Neural cell (in vitro differentiated cells): ENCODE measurements around the gene PRDM11. TPM values are rescaled to one million over a fixed set of nuclear protein-coding genes. Genes with fewer than 3 reads are reported as not detected.

Experiments
- H2AFZ ChIP-seq: fragments of 200-600, 300-800 bp; sonication (generic), shearing (Covaris generic); 2 replicates; pipeline ENCODE4 v1.6.0; 2014; ENCODE audit warnings: low read depth, mild to moderate bottlenecking, antibody characterized with exemption, low read length, moderate library complexity
- H3F3A ChIP-seq: fragments of 200-600 bp; shearing (Covaris generic); 2 replicates; pipeline ENCODE4 v1.6.1; 2016; ENCODE audit warnings: mild to moderate bottlenecking, moderate library complexity, mixed read lengths, antibody characterized with exemption, low read length; ENCODE audit not compliant: insufficient read depth, poor library complexity, severe bottlenecking
- H3K27ac ChIP-seq: fragments of 200-600, 300-800 bp; sonication (generic), shearing (Covaris generic); 2 replicates; pipeline ENCODE4 v1.5.1; 2014; ENCODE audit warnings: mild to moderate bottlenecking, low read length, moderate library complexity
- H3K27me3 ChIP-seq: fragments of 300-800, 200-600 bp; sonication (generic), shearing (Covaris generic); 2 replicates; pipeline ENCODE4 v1.6.0; 2014; ENCODE audit warnings: mild to moderate bottlenecking, low read depth, low read length, moderate library complexity; ENCODE audit not compliant: insufficient read depth
- H3K36me3 ChIP-seq: fragments of 300-800, 200-600 bp; sonication (generic), shearing (Covaris generic); 2 replicates; pipeline ENCODE4 v1.5.1; 2014; ENCODE audit warnings: mild to moderate bottlenecking, antibody characterized with exemption, low read length, moderate library complexity; ENCODE audit not compliant: insufficient read depth
- H3K4me2 ChIP-seq: fragments of 300-800, 200-600 bp; sonication (generic), shearing (Covaris generic); 2 replicates; pipeline ENCODE4 v1.6.0; 2014; ENCODE audit warnings: mild to moderate bottlenecking, low read length
- H3K4me3 ChIP-seq: fragments of 300-800, 200-600 bp; sonication (generic), shearing (Covaris generic); 2 replicates; pipeline ENCODE4 v1.5.1; 2014; ENCODE audit warnings: mild to moderate bottlenecking, low read length, moderate library complexity
- H3K79me2 ChIP-seq: fragments of 200-600 bp; shearing (Covaris generic); replicated peaks from 2 replicates; pipeline ENCODE4 v1.6.0; 2014; ENCODE audit warnings: mild to moderate bottlenecking, low read length, moderate library complexity; ENCODE audit not compliant: insufficient read depth
- H3K9ac ChIP-seq: fragments of 300-800, 200-600 bp; sonication (generic), shearing (Covaris generic); 2 replicates; pipeline ENCODE4 v1.6.1; 2016; ENCODE audit warnings: mild to moderate bottlenecking, low read length, mixed read lengths
- H3K9me2 ChIP-seq: fragments of 200-600 bp; shearing (Covaris generic); 2 replicates; pipeline ENCODE4 v1.6.1; 2016; ENCODE audit warnings: mild to moderate bottlenecking, low read length, mixed read lengths; ENCODE audit not compliant: insufficient read depth
- H3K9me3 ChIP-seq: fragments of 200-600, 300-800 bp; sonication (generic), shearing (Covaris generic); 2 replicates; pipeline ENCODE4 v1.6.1; 2016; ENCODE audit warnings: mild to moderate bottlenecking, mixed run types, low read length, moderate library complexity, mixed read lengths
- H4K20me1 ChIP-seq: fragments of 200-600 bp; shearing (Covaris generic); 2 replicates; pipeline ENCODE4 v1.6.1; 2016; ENCODE audit warnings: mild to moderate bottlenecking, mixed run types; ENCODE audit not compliant: insufficient read depth
- EP300 ChIP-seq: fragments of 450-650 bp; conservative IDR thresholded peaks from 2 replicates; pipeline ENCODE4 v1.6.1; 2014; ENCODE audit warnings: antibody characterized with exemption, mild to moderate bottlenecking, moderate library complexity; ENCODE audit not compliant: poor library complexity, severe bottlenecking
- EZH2 ChIP-seq: fragments of 200-600, 300-800 bp; shearing (Covaris generic), sonication (generic); IDR thresholded peaks from 2 replicates; pipeline ENCODE4 v1.6.1; 2014; ENCODE audit warnings: antibody characterized with exemption, low read length, borderline replicate concordance, mild to moderate bottlenecking; ENCODE audit not compliant: insufficient read depth, poor library complexity, severe bottlenecking
- RAD21 ChIP-seq: fragments of 450-650 bp; conservative IDR thresholded peaks from 2 replicates; pipeline ENCODE4 v1.6.1; 2014; ENCODE audit warnings: antibody characterized with exemption, mild to moderate bottlenecking, moderate library complexity
- SMC3 ChIP-seq: fragments of 450-650 bp; conservative IDR thresholded peaks from 2 replicates; pipeline ENCODE4 v1.6.1; 2014; ENCODE audit warnings: antibody characterized with exemption, mild to moderate bottlenecking, moderate library complexity; ENCODE audit not compliant: poor library complexity
- polyA plus RNA-seq: library from polyadenylated mRNA; depleted of rRNA; stranded (reverse); fragments of >200 nt; gene quantifications from 2 replicates; pipeline ENCODE4 v1.2.3, GENCODE V29; 2014
- TF ChIP-seq, protein P1 (sequence below): IDR thresholded peaks from 2 replicates; pipeline ENCODE4 v1.6.1; 2012; ENCODE audit warnings: borderline replicate concordance
- TF ChIP-seq, protein P2 (sequence below): fragments of 450-650 bp; IDR thresholded peaks from 2 replicates; pipeline ENCODE4 v1.5.1; 2014; ENCODE audit warnings: antibody characterized with exemption, mild to moderate bottlenecking, moderate library complexity; ENCODE audit not compliant: poor library complexity, severe bottlenecking

The PRDM11 gene
- polyA plus RNA-seq, 1 donor from 2014 or later: 2.0 TPM

DNA sequence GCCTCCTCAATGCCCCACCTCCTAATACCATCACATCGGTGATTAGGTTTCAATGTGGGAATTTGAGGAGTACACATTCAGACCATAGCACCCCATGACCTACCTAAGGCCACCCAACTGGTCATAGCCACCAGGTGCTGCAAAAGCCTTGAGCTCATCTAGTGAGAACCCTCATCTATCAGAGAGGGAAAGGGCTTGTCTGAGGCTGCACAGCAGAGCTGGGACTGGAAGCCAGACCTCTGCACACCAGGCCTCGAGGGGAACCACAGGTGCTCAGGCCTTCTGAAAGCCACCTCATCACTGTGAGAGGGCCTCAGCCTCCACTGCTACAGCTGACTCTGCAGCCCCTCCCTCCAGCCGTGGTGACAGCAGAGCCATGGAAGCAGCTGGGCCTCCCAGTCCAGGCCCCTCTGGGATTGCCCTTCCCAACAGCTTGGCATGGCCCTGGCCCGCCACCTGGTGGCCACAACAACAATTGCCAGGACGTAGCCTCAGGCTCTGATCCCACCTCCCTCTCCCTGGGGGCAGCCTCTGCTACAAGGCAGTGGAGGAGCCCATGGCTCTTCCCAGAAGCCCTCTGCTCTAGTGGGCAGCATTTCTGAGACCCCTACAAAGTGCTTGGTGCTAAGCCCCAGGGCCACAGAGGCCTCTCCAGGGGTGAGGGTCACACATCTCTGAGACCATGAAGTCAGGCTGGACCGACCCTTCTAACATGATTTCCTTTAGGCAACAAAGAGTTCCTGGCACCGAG, 41.0 kb upstream of the PRDM11 start:
- Histone ChIP-seq H3K27ac (no peak overlapping the region), H3F3A (no peaks in the 10 kb centered on the region), H3K27me3 (no peaks in the 10 kb centered on the region), H3K4me2 (no peak overlapping the region), H3K4me3 (no peak overlapping the region), H3K9me2 (no peaks in the 10 kb centered on the region), H3K79me2 (no peaks in the 10 kb centered on the region), H3K9me3 (no peaks in the 10 kb centered on the region), H4K20me1 (no peaks in the 10 kb centered on the region), H3K9ac (no peak overlapping the region), H3K36me3 (no peaks in the 10 kb centered on the region), H2AFZ (no peak overlapping the region)
- TF ChIP-seq, protein P1, sequence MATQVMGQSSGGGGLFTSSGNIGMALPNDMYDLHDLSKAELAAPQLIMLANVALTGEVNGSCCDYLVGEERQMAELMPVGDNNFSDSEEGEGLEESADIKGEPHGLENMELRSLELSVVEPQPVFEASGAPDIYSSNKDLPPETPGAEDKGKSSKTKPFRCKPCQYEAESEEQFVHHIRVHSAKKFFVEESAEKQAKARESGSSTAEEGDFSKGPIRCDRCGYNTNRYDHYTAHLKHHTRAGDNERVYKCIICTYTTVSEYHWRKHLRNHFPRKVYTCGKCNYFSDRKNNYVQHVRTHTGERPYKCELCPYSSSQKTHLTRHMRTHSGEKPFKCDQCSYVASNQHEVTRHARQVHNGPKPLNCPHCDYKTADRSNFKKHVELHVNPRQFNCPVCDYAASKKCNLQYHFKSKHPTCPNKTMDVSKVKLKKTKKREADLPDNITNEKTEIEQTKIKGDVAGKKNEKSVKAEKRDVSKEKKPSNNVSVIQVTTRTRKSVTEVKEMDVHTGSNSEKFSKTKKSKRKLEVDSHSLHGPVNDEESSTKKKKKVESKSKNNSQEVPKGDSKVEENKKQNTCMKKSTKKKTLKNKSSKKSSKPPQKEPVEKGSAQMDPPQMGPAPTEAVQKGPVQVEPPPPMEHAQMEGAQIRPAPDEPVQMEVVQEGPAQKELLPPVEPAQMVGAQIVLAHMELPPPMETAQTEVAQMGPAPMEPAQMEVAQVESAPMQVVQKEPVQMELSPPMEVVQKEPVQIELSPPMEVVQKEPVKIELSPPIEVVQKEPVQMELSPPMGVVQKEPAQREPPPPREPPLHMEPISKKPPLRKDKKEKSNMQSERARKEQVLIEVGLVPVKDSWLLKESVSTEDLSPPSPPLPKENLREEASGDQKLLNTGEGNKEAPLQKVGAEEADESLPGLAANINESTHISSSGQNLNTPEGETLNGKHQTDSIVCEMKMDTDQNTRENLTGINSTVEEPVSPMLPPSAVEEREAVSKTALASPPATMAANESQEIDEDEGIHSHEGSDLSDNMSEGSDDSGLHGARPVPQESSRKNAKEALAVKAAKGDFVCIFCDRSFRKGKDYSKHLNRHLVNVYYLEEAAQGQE: no peak
- TF ChIP-seq, protein P2, sequence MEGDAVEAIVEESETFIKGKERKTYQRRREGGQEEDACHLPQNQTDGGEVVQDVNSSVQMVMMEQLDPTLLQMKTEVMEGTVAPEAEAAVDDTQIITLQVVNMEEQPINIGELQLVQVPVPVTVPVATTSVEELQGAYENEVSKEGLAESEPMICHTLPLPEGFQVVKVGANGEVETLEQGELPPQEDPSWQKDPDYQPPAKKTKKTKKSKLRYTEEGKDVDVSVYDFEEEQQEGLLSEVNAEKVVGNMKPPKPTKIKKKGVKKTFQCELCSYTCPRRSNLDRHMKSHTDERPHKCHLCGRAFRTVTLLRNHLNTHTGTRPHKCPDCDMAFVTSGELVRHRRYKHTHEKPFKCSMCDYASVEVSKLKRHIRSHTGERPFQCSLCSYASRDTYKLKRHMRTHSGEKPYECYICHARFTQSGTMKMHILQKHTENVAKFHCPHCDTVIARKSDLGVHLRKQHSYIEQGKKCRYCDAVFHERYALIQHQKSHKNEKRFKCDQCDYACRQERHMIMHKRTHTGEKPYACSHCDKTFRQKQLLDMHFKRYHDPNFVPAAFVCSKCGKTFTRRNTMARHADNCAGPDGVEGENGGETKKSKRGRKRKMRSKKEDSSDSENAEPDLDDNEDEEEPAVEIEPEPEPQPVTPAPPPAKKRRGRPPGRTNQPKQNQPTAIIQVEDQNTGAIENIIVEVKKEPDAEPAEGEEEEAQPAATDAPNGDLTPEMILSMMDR: peak; percentile 96
- TF ChIP-seq EZH2 (no peak), EP300 (peak; percentile 15), SMC3 (peak; percentile 98), RAD21 (peak; percentile 94)

DNA sequence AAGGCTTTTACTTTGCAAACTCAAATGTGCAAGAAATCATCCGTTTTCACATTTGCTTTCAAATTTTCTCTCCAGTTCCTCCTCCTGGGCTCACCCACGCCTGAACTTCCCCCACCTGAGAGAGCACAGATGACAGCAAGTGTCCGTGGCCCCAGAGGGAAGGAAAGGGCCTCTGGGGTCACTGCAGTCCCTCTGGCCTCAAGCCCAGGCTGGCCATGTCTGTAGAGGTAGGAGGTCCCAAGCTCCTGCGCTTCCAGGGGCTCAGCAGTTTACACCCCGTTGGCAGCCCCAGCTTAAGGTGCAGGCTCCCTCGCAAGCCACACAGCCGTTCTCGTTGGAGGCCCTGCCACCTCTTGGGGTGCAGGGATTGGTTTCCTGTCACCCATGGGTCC, 40.5 kb upstream of the PRDM11 start:
- no peak overlapping the region for H2AFZ ChIP-seq
- H3K4me3 ChIP-seq: no peak overlapping the region
- H3K9me3 ChIP-seq: no peaks in the 10 kb centered on the region
- no peaks in the 10 kb centered on the region for H3K36me3 ChIP-seq
- H3K27ac ChIP-seq: no peak overlapping the region
- TF ChIP-seq RAD21 (no peak), SMC3 (no peak), EZH2 (no peak)
- TF ChIP-seq, protein P2: no peak
- H3F3A ChIP-seq: no peaks in the 10 kb centered on the region
- no peaks in the 10 kb centered on the region for H3K79me2 ChIP-seq
- no peaks in the 10 kb centered on the region for H3K27me3 ChIP-seq
- H3K9ac ChIP-seq: no peak overlapping the region
- H3K4me2 ChIP-seq: no peak overlapping the region
- no peaks in the 10 kb centered on the region for H4K20me1 ChIP-seq
- H3K9me2 ChIP-seq: no peaks in the 10 kb centered on the region
